HG03025 (cell line): ENCODE results near the gene CUL1.

ENCODE experiments used
- ATAC-seq: cut with Tn5 transposase; IDR thresholded peaks from one replicate; pipeline ENCODE4 v1.9.1; 2021; ENCODE audit warnings: mild to moderate bottlenecking, moderate library complexity; ENCODE audit not compliant: unreplicated experiment, low FRiP score

CUL1 gene

GRCh38 chr7:148835854-148836253 lies 137.2 kb downstream of the CUL1 start:
- no peak for ATAC-seq

DNA sequence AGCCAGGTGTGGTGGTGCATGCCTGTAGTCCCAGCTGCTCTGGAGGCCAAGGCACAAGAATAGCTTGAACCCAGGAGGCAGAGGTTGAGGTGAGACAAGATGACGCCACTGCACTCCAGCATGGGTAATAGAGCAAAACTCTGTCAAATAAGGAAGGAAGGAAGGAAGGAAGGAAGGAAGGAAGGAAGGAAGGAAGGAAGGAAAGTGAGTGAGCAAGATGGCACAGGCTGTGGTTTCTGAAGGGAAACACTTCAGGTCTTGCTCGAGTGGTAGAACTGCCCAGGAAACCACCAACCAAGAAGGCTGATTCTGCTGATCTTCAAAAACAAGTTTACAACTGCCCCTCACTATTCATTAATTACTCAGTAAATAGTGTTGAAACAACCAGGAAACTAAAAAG lies 140.2 kb downstream of the CUL1 start:
- no peak for ATAC-seq

DNA sequence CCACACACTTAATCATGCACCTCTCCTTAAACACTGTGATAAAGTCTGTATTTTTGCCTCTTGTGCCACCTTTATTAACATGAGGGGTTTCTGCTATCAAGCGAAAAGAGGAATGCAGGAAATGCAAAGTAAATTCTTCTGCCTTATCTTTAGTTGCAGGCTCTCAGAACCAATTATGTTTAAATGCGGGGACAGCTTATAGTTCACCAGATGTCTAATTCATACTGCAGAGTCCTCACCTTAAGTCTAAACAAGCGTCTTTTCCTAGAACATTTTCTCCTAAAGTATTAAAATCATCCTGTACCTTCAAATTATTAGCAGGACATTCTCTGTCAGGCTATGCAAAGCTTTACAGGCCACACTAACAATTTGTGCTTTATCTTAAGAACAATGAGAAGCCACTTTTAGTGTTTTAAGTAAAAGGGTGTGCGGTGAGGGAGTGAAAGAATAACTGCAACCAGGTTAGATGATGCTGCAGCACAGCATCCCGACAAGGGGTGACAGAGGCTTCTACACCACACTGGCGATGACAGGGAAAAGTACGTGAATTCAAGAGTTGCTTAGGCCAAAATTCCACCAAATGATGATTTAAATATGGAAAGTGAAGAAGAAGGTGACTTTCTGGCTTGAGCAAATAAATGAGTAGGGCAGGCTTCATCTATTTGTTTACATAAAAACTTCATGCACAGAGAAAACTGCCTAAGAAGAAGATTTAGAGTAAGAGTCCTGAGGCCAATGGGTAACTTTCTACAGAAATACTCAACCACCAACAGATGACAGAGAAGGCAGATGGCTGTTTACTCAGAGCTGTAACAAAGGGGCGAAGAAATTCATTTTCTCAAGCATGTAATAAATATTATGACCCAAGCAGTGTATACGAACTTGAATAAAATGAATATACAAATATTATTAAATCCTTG lies 149.4 kb downstream of the CUL1 start:
- ATAC-seq, result no peak

DNA sequence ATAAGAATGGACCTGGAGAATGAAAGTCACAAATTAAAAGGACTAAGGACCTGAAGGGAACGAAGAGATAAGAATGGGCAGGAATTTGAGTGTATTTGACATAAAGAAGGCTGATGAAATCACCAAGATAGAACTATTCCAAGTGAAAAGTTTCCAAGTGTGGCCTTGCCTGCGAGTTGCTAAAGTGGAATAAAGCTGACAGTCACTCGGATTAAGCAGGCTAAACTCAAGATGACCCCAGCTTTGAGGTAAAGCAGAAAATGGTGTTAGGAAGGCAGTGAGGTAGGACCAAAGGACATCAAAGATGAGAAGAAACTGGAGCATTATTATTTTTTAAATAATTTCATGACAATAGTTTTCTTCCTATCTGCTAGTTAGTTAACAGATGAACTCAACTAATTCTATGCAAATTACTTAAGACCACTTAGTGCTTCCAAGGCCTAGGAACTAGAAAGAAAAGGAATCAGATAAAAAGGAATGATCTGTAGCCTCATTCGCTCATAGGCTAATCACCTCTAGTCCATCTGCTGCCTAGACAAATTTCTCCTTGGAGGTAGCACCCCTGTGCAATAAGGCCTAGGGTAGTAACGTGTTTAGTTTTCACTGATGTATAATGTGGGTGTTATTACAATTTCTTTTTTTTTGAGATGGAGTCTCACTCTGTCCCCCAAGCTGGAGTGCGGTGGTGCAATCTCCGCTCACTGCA lies 150.8 kb downstream of the CUL1 start:
- no peak for ATAC-seq

DNA sequence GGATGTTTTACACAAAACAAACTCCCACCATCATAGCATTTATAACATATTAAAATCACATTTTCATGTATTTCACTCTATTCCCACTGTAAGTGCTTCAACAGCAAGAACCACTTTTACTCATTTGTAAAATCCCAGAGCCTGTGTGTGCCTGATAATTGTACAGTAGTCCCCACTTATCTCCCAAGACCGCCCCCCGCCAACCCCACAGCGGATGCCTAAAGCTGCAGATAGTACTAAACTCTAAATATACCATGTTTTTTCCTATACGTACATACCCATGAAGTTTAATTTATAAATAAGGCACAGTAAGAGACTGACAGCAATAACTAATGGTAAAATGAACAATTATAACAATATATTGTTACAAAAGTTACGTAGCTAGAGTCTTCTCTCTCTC lies 151.9 kb downstream of the CUL1 start:
- no peak for ATAC-seq
